H1 (cell line): ENCODE measurements around the gene FRA10AC1. TPM values are rescaled to one million over a fixed set of nuclear protein-coding genes. Genes with fewer than 3 reads are reported as not detected.

Experiments
- CTCF ChIA-PET: fragments of 300-600 bp; sonication (Branson Sonifier 250); formaldehyde crosslinking; loops from one replicate; lab custom pipeline; 2021; ENCODE audit not compliant: partially characterized antibody; lab: Charles Lee
- POLR2A ChIA-PET: fragments of 300-600 bp; sonication (Branson Sonifier 250); formaldehyde crosslinking; loops from one replicate; lab custom pipeline; 2021; ENCODE audit warnings: inconsistent platforms; ENCODE audit not compliant: partially characterized antibody; lab: Charles Lee
- DNase-seq, 2 experiments: peaks; one replicate each; pipeline versions ENCODE4 v3.0.0 to v3.0.0-alpha.2; 2010 to 2022; ENCODE audit warnings: low spot score in 2 of 2, low read depth in 1 of 2, mixed read lengths in 1 of 2
- FAIRE-seq: peaks from 2 replicates; lab custom pipeline; 2011; peaks lifted over from hg19 to GRCh38; lab: Jason Lieb, UNC
- H2AFZ ChIP-seq: 2 replicates; pipeline ENCODE4 v1.8.1; 2012; ENCODE audit warnings: low read length, inconsistent platforms
- H2AK5ac ChIP-seq: 2 replicates; pipeline ENCODE4 v1.6.1; 2013; ENCODE audit warnings: low read depth, low read length
- H2BK120ac ChIP-seq: replicated peaks from 2 replicates; pipeline ENCODE3; 2013; ENCODE audit warnings: low read depth, low read length, inconsistent platforms
- H2BK12ac ChIP-seq: 2 replicates; pipeline ENCODE4 v1.6.1; 2013; ENCODE audit warnings: low read depth, low read length
- H2BK15ac ChIP-seq: 2 replicates; pipeline ENCODE4 v1.6.1; 2013; ENCODE audit warnings: low read length
- H2BK20ac ChIP-seq: 2 replicates; pipeline ENCODE4 v1.6.1; 2013; ENCODE audit warnings: low read length
- H2BK5ac ChIP-seq: 2 replicates; pipeline ENCODE4 v1.6.1; 2013; ENCODE audit warnings: low read depth, low read length
- H3K14ac ChIP-seq: 2 replicates; pipeline ENCODE4 v1.6.1; 2013; ENCODE audit warnings: inconsistent platforms; ENCODE audit not compliant: insufficient read length
- H3K18ac ChIP-seq: 2 replicates; pipeline ENCODE4 v1.6.1; 2013; ENCODE audit warnings: low read length; ENCODE audit errors: extremely low read depth
- H3K23ac ChIP-seq: 2 replicates; pipeline ENCODE4 v1.6.1; 2013; ENCODE audit warnings: inconsistent platforms; ENCODE audit not compliant: insufficient read length
- H3K23me2 ChIP-seq: 2 replicates; pipeline ENCODE4 v1.6.1; 2013; ENCODE audit warnings: low read depth, low read length
- H3K27ac ChIP-seq: 2 replicates; pipeline ENCODE4 v1.6.1; 2011; ENCODE audit warnings: low read depth, low read length, inconsistent platforms
- H3K27me3 ChIP-seq, 4 experiments: replicated peaks in 1 of 4; 1 replicate in 1 of 4; 2 replicates in 3 of 4; pipeline versions ENCODE4 v1.6.1 to v1.8.1; 2011 to 2013; ENCODE audit warnings: low read length in 3 of 4, mild to moderate bottlenecking in 3 of 4, inconsistent platforms in 2 of 4, mixed read lengths in 2 of 4, moderate library complexity in 1 of 4; ENCODE audit not compliant: control insufficient read depth in 3 of 4, insufficient read depth in 3 of 4; ENCODE audit errors: extremely low read depth in 1 of 4
- H3K36me3 ChIP-seq, 4 experiments: 2 replicates each; pipeline versions ENCODE4 v1.6.1 to v1.8.1; 2011 to 2013; ENCODE audit warnings: mild to moderate bottlenecking in 4 of 4, low read length in 3 of 4, moderate library complexity in 2 of 4, control low read depth in 1 of 4, inconsistent platforms in 1 of 4; ENCODE audit not compliant: insufficient read depth in 4 of 4, control insufficient read depth in 2 of 4
- H3K4ac ChIP-seq: replicated peaks from 2 replicates; pipeline ENCODE3; 2013; ENCODE audit warnings: low read length, low read depth, mixed read lengths, inconsistent platforms; ENCODE audit not compliant: insufficient read length
- H3K4me1 ChIP-seq, 4 experiments: replicated peaks in 1 of 4; 1 replicate in 1 of 4; 2 replicates in 3 of 4; pipeline versions ENCODE4 v1.6.1 to v1.8.1; 2011 to 2013; ENCODE audit warnings: low read length in 3 of 4, inconsistent platforms in 2 of 4, mixed read lengths in 1 of 4; ENCODE audit not compliant: insufficient read depth in 4 of 4, control insufficient read depth in 3 of 4
- H3K4me2 ChIP-seq, 2 experiments: 2 replicates each; pipeline versions ENCODE4 v1.6.1 to v1.8.1; 2011 to 2013; ENCODE audit warnings: low read depth in 2 of 2, low read length in 2 of 2, control low read depth in 1 of 2, inconsistent platforms in 1 of 2, mild to moderate bottlenecking in 1 of 2; ENCODE audit not compliant: insufficient read depth in 1 of 2
- H3K4me3 ChIP-seq, 4 experiments: fragments of 200-600, 300-600 bp in 1 of 4; sonication (generic), shearing (Covaris generic), sonication (Bioruptor Twin) in 1 of 4; 2 replicates each; pipeline versions ENCODE4 v1.5.1 to v1.8.1; 2011 to 2016; ENCODE audit warnings: low read length in 4 of 4, low read depth in 3 of 4, control low read depth in 2 of 4, inconsistent platforms in 2 of 4, mild to moderate bottlenecking in 2 of 4, mixed read lengths in 1 of 4, moderate library complexity in 1 of 4; ENCODE audit not compliant: insufficient read depth in 2 of 4; ENCODE audit errors: extremely low read depth in 1 of 4
- H3K56ac ChIP-seq: replicated peaks from 2 replicates; pipeline ENCODE3; 2013; ENCODE audit warnings: low read depth, mild to moderate bottlenecking, mixed read lengths, low read length, inconsistent platforms; ENCODE audit not compliant: insufficient read length
- H3K79me1 ChIP-seq: 2 replicates; pipeline ENCODE4 v1.6.1; 2013; ENCODE audit warnings: low read depth, low read length, control low read depth
- H3K79me2 ChIP-seq, 2 experiments: 2 replicates each; pipeline versions ENCODE4 v1.6.1 to v1.8.1; 2012 to 2013; ENCODE audit warnings: low read length in 2 of 2, mild to moderate bottlenecking in 2 of 2, inconsistent platforms in 1 of 2; ENCODE audit not compliant: insufficient read depth in 2 of 2, control insufficient read depth in 1 of 2
- H3K9ac ChIP-seq, 4 experiments: replicated peaks in 1 of 4; 1 replicate in 1 of 4; 2 replicates in 3 of 4; pipeline versions ENCODE4 v1.6.1 to v1.8.1; 2011 to 2013; ENCODE audit warnings: low read depth in 3 of 4, low read length in 3 of 4, control low read depth in 2 of 4, mild to moderate bottlenecking in 2 of 4, moderate library complexity in 2 of 4, inconsistent platforms in 1 of 4; ENCODE audit errors: extremely low read depth in 1 of 4
- H3K9me3 ChIP-seq, 2 experiments: 2 replicates each; pipeline versions ENCODE4 v1.6.1 to v1.8.1; 2012 to 2013; ENCODE audit warnings: mild to moderate bottlenecking in 2 of 2, moderate library complexity in 2 of 2, control low read depth in 1 of 2, inconsistent platforms in 1 of 2, low read depth in 1 of 2, low read length in 1 of 2, mixed read lengths in 1 of 2; ENCODE audit not compliant: insufficient read depth in 2 of 2
- H4K20me1 ChIP-seq, 2 experiments: replicated peaks in 1 of 2; 2 replicates each; pipeline versions ENCODE3 to v1.8.1; 2011 to 2013; ENCODE audit warnings: inconsistent platforms in 2 of 2, low read length in 2 of 2, mild to moderate bottlenecking in 1 of 2; ENCODE audit not compliant: insufficient read depth in 2 of 2, control insufficient read depth in 1 of 2
- H4K5ac ChIP-seq: 2 replicates; pipeline ENCODE4 v1.6.1; 2013; ENCODE audit warnings: low read length, low read depth, mixed read lengths, inconsistent platforms; ENCODE audit not compliant: insufficient read length
- H4K8ac ChIP-seq: 2 replicates; pipeline ENCODE4 v1.8.0; 2013; ENCODE audit warnings: mild to moderate bottlenecking, moderate library complexity, low read length, inconsistent platforms; ENCODE audit not compliant: insufficient read depth; ENCODE audit errors: extremely low read depth
- H4K91ac ChIP-seq: replicated peaks from 2 replicates; pipeline ENCODE3; 2013; ENCODE audit warnings: low read length, mixed read lengths, inconsistent platforms; ENCODE audit not compliant: insufficient read length
- CEBPB ChIP-seq: IDR thresholded peaks from 2 replicates; pipeline ENCODE4 v1.6.1; 2012; ENCODE audit warnings: low read depth, low read length
- HDAC2 ChIP-seq, 2 experiments: fragments of 300-600 bp in 1 of 2; sonication (generic) in 1 of 2; IDR thresholded peaks; 2 replicates each; pipeline ENCODE4 v1.6.1; 2011 to 2012; ENCODE audit warnings: low read depth in 2 of 2, low read length in 2 of 2, mild to moderate bottlenecking in 2 of 2, moderate library complexity in 2 of 2, borderline replicate concordance in 1 of 2, inconsistent platforms in 1 of 2
- PHF8 ChIP-seq: fragments of 200-600 bp; sonication (generic); conservative IDR thresholded peaks from 2 replicates; pipeline ENCODE4 v1.7.1; 2012; ENCODE audit warnings: low read depth, mild to moderate bottlenecking, inconsistent platforms, low read length, moderate library complexity
- POLR2A ChIP-seq, 2 experiments: IDR thresholded peaks; 1 replicate in 1 of 2; 2 replicates in 1 of 2; pipeline ENCODE4 v1.6.1; 2011; ENCODE audit warnings: low read depth in 2 of 2, low read length in 2 of 2, mild to moderate bottlenecking in 2 of 2; ENCODE audit errors: control extremely low read depth in 1 of 2
- SIN3A ChIP-seq, 2 experiments: IDR thresholded peaks in 1 of 2; conservative IDR thresholded peaks in 1 of 2; 2 replicates each; pipeline ENCODE4 v1.6.1; 2011 to 2012; ENCODE audit warnings: low read length in 2 of 2, improper control_type of control experiment in 1 of 2, low read depth in 1 of 2, mild to moderate bottlenecking in 1 of 2
- TCF12 ChIP-seq: IDR thresholded peaks from 2 replicates; pipeline ENCODE4 v1.6.1; 2011; ENCODE audit warnings: low read depth, mild to moderate bottlenecking, low read length
- YY1 ChIP-seq: IDR thresholded peaks from 2 replicates; pipeline ENCODE4 v1.6.1; 2011; ENCODE audit warnings: low read depth, mild to moderate bottlenecking, low read length
- WGBS, 2 experiments: shearing (Covaris generic) in 1 of 2; methylation state at CpG; one replicate each; pipeline versions ENCODE4 v1.1.6 to v1.1.7; 2013 to 2015; ENCODE audit warnings: low lambda C conversion rate in 2 of 2, mixed read lengths in 2 of 2, inconsistent platforms in 1 of 2, low coverage in 1 of 2, missing lambda C conversion rate in 1 of 2; ENCODE audit not compliant: insufficient replicate concordance in 2 of 2, insufficient coverage in 1 of 2, insufficient read length in 1 of 2; ENCODE audit errors: extremely low coverage in 1 of 2, missing lambda C conversion rate in 1 of 2; 5-methylcytosine and 5-hydroxymethylcytosine counted together
- polyA plus RNA-seq, 7 experiments: library from polyadenylated mRNA; depleted of rRNA in 3 of 7; stranded (reverse) in 5 of 7; unstranded in 2 of 7; fragments of >200 nt in 5 of 7; fragments of 200-250 nt in 2 of 7; gene quantifications; 1 replicate in 5 of 7; 2 replicates in 1 of 7; 4 replicates in 1 of 7; pipeline versions ENCODE4 v1.2.1 to v1.2.3, GENCODE V29; 2011 to 2013; ENCODE audit warnings: missing spikeins in 2 of 7, mixed read lengths in 2 of 7
- total RNA-seq: library from RNA; stranded (reverse); fragmentation: NEBNext Ultra II Directional; extraction: Animal tissue kit (Norgen Biotek cat#: 25700); gene quantifications from 2 replicates; pipeline ENCODE4 v1.2.1, GENCODE V29; 2021

FRA10AC1 gene
- total and polyA plus RNA-seq, 2 of the 8 experiments (the other 6 are each of a cell fraction or from before 2014, with no cell fraction given): 4.4 to 13.5 TPM

DNA sequence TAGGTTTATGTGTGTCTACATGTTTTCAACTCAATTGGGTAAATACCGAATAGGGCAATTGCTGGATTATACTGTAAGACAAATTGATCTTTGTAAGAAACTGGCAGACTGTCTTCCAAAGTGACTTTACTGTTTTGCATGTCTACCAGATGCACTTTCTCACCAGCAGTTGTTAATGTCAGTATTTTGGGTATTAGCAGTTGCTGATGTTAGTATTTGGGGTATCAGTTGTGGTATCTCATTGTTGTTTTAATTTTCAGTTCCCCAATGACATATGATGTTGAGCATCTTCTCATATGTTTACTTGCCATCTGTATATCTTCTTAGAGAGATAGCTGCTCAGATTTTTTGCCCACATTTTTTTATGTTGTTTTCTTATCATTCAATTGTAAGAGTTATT, 79.5 kb downstream of the FRA10AC1 start:
- no peaks in the 10 kb centered on the region for H3K79me2 ChIP-seq
- H3K79me1 ChIP-seq: no peaks in the 10 kb centered on the region
- no peak overlapping the region for H3K4me3 ChIP-seq
- H2BK12ac ChIP-seq: no peak overlapping the region
- no peaks in the 10 kb centered on the region for H3K36me3 ChIP-seq
- no peak for FAIRE-seq
- H4K8ac ChIP-seq: no peak overlapping the region
- H2BK15ac ChIP-seq: no peak overlapping the region
- H4K20me1 ChIP-seq: no peaks in the 10 kb centered on the region
- H2BK20ac ChIP-seq: no peak overlapping the region
- H4K5ac ChIP-seq: no peak overlapping the region
- 72% methylated on average over 1 of the region's 1 CpG; no CpG with 5 or more reads in 1 of the 2 experiments for WGBS, 2 experiments
- H2BK120ac ChIP-seq: no peak overlapping the region
- no peak overlapping the region for H3K14ac ChIP-seq
- H3K9me3 ChIP-seq: peaks cover 0 to 2% of the 10 kb centered on the region in 2 experiments; a peak in 1 of 4 replicates
- no peak overlapping the region for H3K4me2 ChIP-seq
- no peak overlapping the region for H4K91ac ChIP-seq
- no peak overlapping the region for H2AFZ ChIP-seq
- H3K23ac ChIP-seq: no peak overlapping the region
- H3K4me1 ChIP-seq: no peaks in the 10 kb centered on the region
- no peak overlapping the region for H3K56ac ChIP-seq
- peaks cover 0 to 2% (median 0%) of the 10 kb centered on the region in 4 experiments; a peak in 1 of 7 replicates for H3K27me3 ChIP-seq
- H3K18ac ChIP-seq: no peak overlapping the region
- CTCF ChIA-PET: interaction anchor here (0.7 kb wide), 1 partner anchor 23 kb away, joined by 3 read pairs; no protein-coding TSS in a partner anchor
- TF ChIP-seq YY1 (no peak), PHF8 (no peak), SIN3A (conservative IDR thresholded peaks at IDR 0.05 in 1 of 2, IDR thresholded peaks at IDR 0.05 in 1 of 2; ENCODE audit: low read depth in 1 of 2, low read length in 2 of 2) (no peak), POLR2A (IDR thresholded peaks at IDR 0.05; ENCODE audit: control extremely low read depth in 1 of 2, low read depth in 2 of 2, low read length in 2 of 2) (no peak), TCF12 (no peak), HDAC2 (IDR thresholded peaks at IDR 0.05; ENCODE audit: borderline replicate concordance in 1 of 2, low read depth in 2 of 2, low read length in 2 of 2) (no peak), CEBPB (no peak)
- TF ChIP-seq, all 59 proteins: peak for 0
- no peak overlapping the region for H3K9ac ChIP-seq
- no peak overlapping the region for H3K27ac ChIP-seq
- H2AK5ac ChIP-seq: no peak overlapping the region
- POLR2A ChIA-PET: no interaction called here
- H2BK5ac ChIP-seq: no peak overlapping the region
- no peaks in the 10 kb centered on the region for H3K23me2 ChIP-seq
- no peak for DNase-seq
- no peak overlapping the region for H3K4ac ChIP-seq
